ENCODE results near the gene UNC93B1.
A peak's percentile ranks its signal among the peaks of the same experiment; 100 is the strongest.
"Not testable (repeated sequence)": the region's sequence is repeated elsewhere in the genome, so short reads cannot be mapped to it uniquely, and the experiment has no call there.

UNC93B1 gene

GRCh38 chr11:68008381-68009337 is 4.8 kb upstream of the UNC93B1 start:
- DNase-seq, result no peak

- DNase-seq, result no peak
Observed at GRCh38 chr11:68007498-68008380, 3.8 kb upstream of the UNC93B1 start.

GRCh38 chr11:68006606-68007166 is 2.8 kb upstream of the UNC93B1 start:
- DNase-seq, result no peak

- DNase-seq, result no peak
Observed at GRCh38 chr11:68004551-68005335, 846 bp upstream of the UNC93B1 start.

- peak; percentile 61 for DNase-seq
Observed at GRCh38 chr11:68002938-68003845, 705 bp downstream of the UNC93B1 start.

- DNase-seq, result no peak
Observed at GRCh38 chr11:68002575-68002937, 1.3 kb downstream of the UNC93B1 start.

GRCh38 chr11:67999704-68000103 is 4.2 kb downstream of the UNC93B1 start:
- DNase-seq, result no peak

- no peak for DNase-seq
Observed at GRCh38 chr11:67999201-67999629, 4.7 kb downstream of the UNC93B1 start.

GRCh38 chr11:67998150-67999045 is 5.5 kb downstream of the UNC93B1 start:
- peak; percentile 20 for DNase-seq

GRCh38 chr11:67997475-67997921 is 6.4 kb downstream of the UNC93B1 start:
- no peak for DNase-seq

- peak; percentile 44 for DNase-seq
Observed at GRCh38 chr11:67996622-67997474, 7.0 kb downstream of the UNC93B1 start.

GRCh38 chr11:67996051-67996450 is 7.8 kb downstream of the UNC93B1 start:
- no peak for DNase-seq

GRCh38 chr11:67995579-67995978 is 8.3 kb downstream of the UNC93B1 start:
- DNase-seq, result not testable (repeated sequence)

- DNase-seq, result not testable (repeated sequence)
Observed at GRCh38 chr11:67995129-67995528, 8.8 kb downstream of the UNC93B1 start.

GRCh38 chr11:67994387-67994786 is 9.5 kb downstream of the UNC93B1 start:
- not testable (repeated sequence) for DNase-seq

GRCh38 chr11:67993821-67994220 is 10.1 kb downstream of the UNC93B1 start:
- peak; percentile 63 for DNase-seq

GRCh38 chr11:67991347-67992121 is 12.4 kb downstream of the UNC93B1 start:
- not testable (repeated sequence) for DNase-seq

Data from CD4-positive, alpha-beta T cell treated with Interleukin-17A for 1 hour (primary cell).